BLaER1 treated with 17β-estradiol and CSF1 and Interleukin-3, amounts not matched to agents 10 nM and 100 nM (cell line): ENCODE data around the gene CLEC16A.

Experiments used
- H3K27ac ChIP-seq, 11 experiments: shearing (Covaris generic); formaldehyde crosslinking; 2 replicates each; pipeline ENCODE4 v1.8.1; 2022
- H3K27me3 ChIP-seq, 11 experiments: shearing (Covaris generic); formaldehyde crosslinking; 2 replicates each; pipeline ENCODE4 v1.8.1; 2022
- H3K36me3 ChIP-seq, 11 experiments: shearing (Covaris generic); formaldehyde crosslinking; 2 replicates each; pipeline ENCODE4 v1.8.1; 2022
- H3K4me1 ChIP-seq, 10 experiments: shearing (Covaris generic); formaldehyde crosslinking; 2 replicates each; pipeline ENCODE4 v1.8.1; 2022
- H3K4me2 ChIP-seq, 11 experiments: shearing (Covaris generic); formaldehyde crosslinking; 2 replicates each; pipeline ENCODE4 v1.8.1; 2022
- H3K4me3 ChIP-seq, 10 experiments: shearing (Covaris generic); formaldehyde crosslinking; 2 replicates each; pipeline ENCODE4 v1.8.1; 2022
- H3K9ac ChIP-seq, 11 experiments: shearing (Covaris generic); formaldehyde crosslinking; 2 replicates each; pipeline ENCODE4 v1.8.1; 2022
- H3K9me3 ChIP-seq, 11 experiments: shearing (Covaris generic); formaldehyde crosslinking; replicated peaks in 1 of 11; 2 replicates each; pipeline ENCODE4 v1.8.1; 2022
- H4K20me1 ChIP-seq, 11 experiments: shearing (Covaris generic); formaldehyde crosslinking; 2 replicates each; pipeline ENCODE4 v1.8.1; 2022
- Cebpa-rat ChIP-seq, 11 experiments: shearing (Covaris generic); IDR thresholded peaks; 2 replicates each; pipeline ENCODE4 v1.8.1; 2022

The CLEC16A gene

GRCh38 chr16:10987361-10988163, 43.2 kb downstream of the CLEC16A start:
- H3K9me3 ChIP-seq: no peaks in the 10 kb centered on the region
- no peak overlapping the region for H3K4me3 ChIP-seq
- no peak overlapping the region for H3K9ac ChIP-seq
- no peak for TF ChIP-seq Cebpa-rat (IDR thresholded peaks at IDR 0.05)
- H3K4me1 ChIP-seq: peaks cover 11 to 33% (median 25%) of the 10 kb centered on the region in 10 experiments
- peaks cover 50 to 93% (median 72%) of the 10 kb centered on the region in 11 experiments for H3K36me3 ChIP-seq
- peak overlapping the region in 9 of 11 experiments; percentile 5 to 45 (median 24); a peak in 10 of 22 replicates for H3K4me2 ChIP-seq
- H4K20me1 ChIP-seq: peaks cover 0 to 32% (median 0%) of the 10 kb centered on the region in 11 experiments; a peak in 9 of 22 replicates
- no peak overlapping the region; a peak in 1 of 22 replicates for H3K27ac ChIP-seq
- H3K27me3 ChIP-seq: no peaks in the 10 kb centered on the region

DNA sequence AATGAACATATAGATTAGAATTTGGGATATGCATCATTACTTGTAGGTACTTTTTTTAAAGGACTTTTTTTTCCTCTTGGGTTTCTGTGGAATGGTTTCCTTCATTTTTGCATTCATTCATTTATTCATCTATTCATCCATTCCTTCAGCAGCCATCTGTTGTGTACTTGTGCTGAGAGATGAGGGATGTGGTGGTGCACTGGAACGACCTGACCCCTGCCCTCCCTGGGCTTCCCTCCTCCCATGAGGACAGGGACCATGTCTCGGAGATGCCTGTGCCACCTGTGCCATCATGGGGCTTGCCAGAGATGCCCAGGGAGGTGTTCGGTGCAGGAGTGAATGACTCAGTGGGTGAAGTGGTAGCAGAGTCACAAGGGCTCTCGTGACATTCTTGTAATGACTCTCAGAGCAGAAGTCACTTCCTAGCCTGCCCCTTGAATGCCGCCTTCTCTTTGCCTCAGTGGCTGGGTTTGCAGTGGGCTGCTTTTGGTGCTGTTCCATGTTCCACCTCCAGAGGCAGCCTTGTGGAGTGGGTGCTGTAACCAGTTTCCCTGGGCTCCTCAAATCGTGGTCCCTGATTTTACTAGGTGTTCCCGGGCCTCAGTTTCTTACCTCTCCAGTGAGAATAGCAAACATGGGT, 43.9 kb downstream of the CLEC16A start:
- Histone ChIP-seq H4K20me1 (peaks cover 0 to 39% (median 4%) of the 10 kb centered on the region in 11 experiments; a peak in 9 of 22 replicates), H3K4me3 (no peak overlapping the region), H3K27me3 (no peaks in the 10 kb centered on the region), H3K9ac (no peak overlapping the region), H3K4me2 (peak overlapping the region in 1 of 11 experiments; percentile 25; a peak in 1 of 22 replicates), H3K4me1 (peaks cover 14 to 32% (median 21%) of the 10 kb centered on the region in 10 experiments), H3K9me3 (no peaks in the 10 kb centered on the region), H3K27ac (no peak overlapping the region), H3K36me3 (peaks cover 53 to 95% (median 78%) of the 10 kb centered on the region in 11 experiments)
- no peak for TF ChIP-seq Cebpa-rat (IDR thresholded peaks at IDR 0.05)

DNA sequence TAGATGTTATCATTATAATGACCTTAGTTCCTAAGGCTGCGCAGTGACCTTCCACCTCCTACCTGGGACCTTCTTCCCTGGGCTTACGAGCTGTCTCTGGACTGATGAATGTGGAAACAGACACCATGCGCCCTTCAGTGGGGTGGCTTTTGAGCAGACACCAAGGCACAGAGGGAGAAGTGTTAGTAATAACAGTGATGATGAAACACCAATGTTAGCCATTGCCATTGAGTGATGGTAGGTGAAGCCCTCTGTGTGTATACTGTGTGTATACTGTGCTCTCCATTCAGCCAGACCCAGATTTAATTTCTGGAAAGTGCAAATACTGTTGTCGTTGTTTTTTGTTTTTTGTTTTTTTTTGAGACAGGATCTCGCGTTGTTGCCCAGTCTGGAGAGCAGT, 44.5 kb downstream of the CLEC16A start:
- Histone ChIP-seq H3K9ac (no peak overlapping the region), H3K4me1 (peaks cover 14 to 31% (median 20%) of the 10 kb centered on the region in 10 experiments; a peak in 19 of 20 replicates), H3K27me3 (no peaks in the 10 kb centered on the region), H3K36me3 (peaks cover 54 to 95% (median 79%) of the 10 kb centered on the region in 11 experiments), H3K9me3 (no peaks in the 10 kb centered on the region), H4K20me1 (peaks cover 0 to 37% (median 4%) of the 10 kb centered on the region in 11 experiments; a peak in 9 of 22 replicates), H3K4me3 (no peak overlapping the region), H3K4me2 (no peak overlapping the region), H3K27ac (no peak overlapping the region)
- TF ChIP-seq Cebpa-rat (IDR thresholded peaks at IDR 0.05): no peak

DNA sequence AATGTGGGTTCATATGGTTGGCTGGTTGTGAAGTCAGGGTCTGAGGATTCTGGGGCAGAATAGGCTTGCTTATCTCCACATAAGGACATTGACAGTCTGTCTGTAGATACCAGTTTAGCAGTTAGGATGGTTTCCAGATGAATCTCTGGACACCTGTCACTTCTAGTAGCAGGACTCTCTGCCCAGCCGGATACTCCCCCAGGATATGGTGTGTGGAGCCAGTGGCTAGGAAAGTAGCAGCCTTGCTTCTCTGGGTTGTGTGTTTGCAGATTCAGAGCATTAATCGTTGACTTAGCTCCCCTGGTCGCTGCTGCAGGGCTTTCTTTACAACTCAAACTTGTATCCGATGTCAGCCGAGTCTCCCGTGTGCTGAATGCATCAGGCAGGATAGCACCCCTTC, 45.2 kb downstream of the CLEC16A start:
- Histone ChIP-seq H3K9me3 (no peaks in the 10 kb centered on the region), H3K4me2 (no peak overlapping the region), H3K27ac (no peak overlapping the region), H3K36me3 (peaks cover 57 to 95% (median 79%) of the 10 kb centered on the region in 11 experiments), H4K20me1 (peaks cover 0 to 37% (median 4%) of the 10 kb centered on the region in 11 experiments; a peak in 9 of 22 replicates), H3K9ac (no peak overlapping the region), H3K4me3 (no peak overlapping the region), H3K27me3 (no peaks in the 10 kb centered on the region), H3K4me1 (peaks cover 14 to 31% (median 20%) of the 10 kb centered on the region in 10 experiments; a peak in 19 of 20 replicates)
- no peak for TF ChIP-seq Cebpa-rat (IDR thresholded peaks at IDR 0.05)

GRCh38 chr16:10990378-10990777, 46.0 kb downstream of the CLEC16A start:
- peaks cover 65 to 98% (median 84%) of the 10 kb centered on the region in 11 experiments for H3K36me3 ChIP-seq
- TF ChIP-seq Cebpa-rat (IDR thresholded peaks at IDR 0.05): no peak
- no peaks in the 10 kb centered on the region for H3K27me3 ChIP-seq
- H3K4me3 ChIP-seq: no peak overlapping the region
- H3K4me1 ChIP-seq: peaks cover 12 to 35% (median 18%) of the 10 kb centered on the region in 10 experiments; a peak in 19 of 20 replicates
- H3K27ac ChIP-seq: no peak overlapping the region
- H3K9ac ChIP-seq: no peak overlapping the region
- peaks cover 0 to 43% (median 4%) of the 10 kb centered on the region in 11 experiments; a peak in 9 of 22 replicates for H4K20me1 ChIP-seq
- H3K4me2 ChIP-seq: no peak overlapping the region
- no peaks in the 10 kb centered on the region for H3K9me3 ChIP-seq

GRCh38 chr16:10992112-10992511, 47.7 kb downstream of the CLEC16A start:
- Histone ChIP-seq H3K9ac (no peak overlapping the region), H3K4me3 (no peak overlapping the region), H3K36me3 (peaks cover 74 to 100% (median 89%) of the 10 kb centered on the region in 11 experiments), H3K27me3 (no peaks in the 10 kb centered on the region), H3K9me3 (no peaks in the 10 kb centered on the region), H3K27ac (no peak overlapping the region), H3K4me1 (peaks cover 7 to 43% (median 13%) of the 10 kb centered on the region in 10 experiments; a peak in 19 of 20 replicates), H4K20me1 (peaks cover 0 to 59% (median 6%) of the 10 kb centered on the region in 11 experiments; a peak in 12 of 22 replicates), H3K4me2 (no peak overlapping the region; a peak in 1 of 22 replicates)
- no peak for TF ChIP-seq Cebpa-rat (IDR thresholded peaks at IDR 0.05)

DNA sequence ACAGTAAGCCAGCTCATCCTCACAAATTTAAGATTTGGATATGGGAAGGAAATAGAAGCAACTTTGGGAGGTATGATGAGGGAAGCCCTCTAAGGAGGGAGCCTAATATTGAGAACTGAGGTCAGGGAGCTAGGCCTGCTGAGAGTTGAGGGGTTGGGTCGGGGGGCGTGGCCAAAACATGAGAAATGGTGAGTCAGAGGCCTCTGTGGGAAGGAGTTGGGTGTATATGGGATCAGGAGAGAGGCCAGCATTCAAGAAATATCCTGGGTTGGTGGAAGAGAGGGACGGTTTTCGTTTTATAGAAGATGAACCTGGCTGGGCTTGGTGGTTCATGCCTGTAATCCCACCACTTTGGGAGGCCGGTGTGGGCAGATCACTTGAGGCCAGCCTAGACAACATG, 48.4 kb downstream of the CLEC16A start:
- Histone ChIP-seq H3K27ac (no peak overlapping the region), H3K9me3 (no peaks in the 10 kb centered on the region), H3K4me1 (peaks cover under 1 to 36% (median 6%) of the 10 kb centered on the region in 10 experiments; a peak in 17 of 20 replicates), H3K4me2 (peak overlapping the region in 2 of 11 experiments; percentile 25 to 32; a peak in 3 of 22 replicates), H3K36me3 (peaks cover 71 to 100% (median 94%) of the 10 kb centered on the region in 11 experiments), H3K9ac (no peak overlapping the region), H4K20me1 (peaks cover 0 to 59% (median 6%) of the 10 kb centered on the region in 11 experiments; a peak in 11 of 22 replicates), H3K4me3 (no peak overlapping the region), H3K27me3 (no peaks in the 10 kb centered on the region)
- TF ChIP-seq Cebpa-rat (IDR thresholded peaks at IDR 0.05): no peak

GRCh38 chr16:10993649-10994048, 49.3 kb downstream of the CLEC16A start:
- Histone ChIP-seq H3K27me3 (no peaks in the 10 kb centered on the region), H3K36me3 (peaks cover 73 to 100% (median 94%) of the 10 kb centered on the region in 11 experiments), H3K9me3 (no peaks in the 10 kb centered on the region), H4K20me1 (peaks cover 0 to 52% (median 6%) of the 10 kb centered on the region in 11 experiments; a peak in 9 of 22 replicates), H3K9ac (no peak overlapping the region), H3K4me3 (no peak overlapping the region), H3K4me2 (no peak overlapping the region), H3K4me1 (peaks cover 0 to 31% (median 3%) of the 10 kb centered on the region in 10 experiments; a peak in 9 of 20 replicates), H3K27ac (no peak overlapping the region)
- no peak for TF ChIP-seq Cebpa-rat (IDR thresholded peaks at IDR 0.05)

GRCh38 chr16:10994571-10994970, 50.2 kb downstream of the CLEC16A start:
- Histone ChIP-seq H3K9me3 (no peaks in the 10 kb centered on the region), H3K4me2 (no peak overlapping the region), H3K27ac (no peak overlapping the region), H3K9ac (no peak overlapping the region), H3K4me1 (peaks cover 0 to 31% (median 3%) of the 10 kb centered on the region in 10 experiments; a peak in 9 of 20 replicates), H3K4me3 (no peak overlapping the region), H3K36me3 (peaks cover 70 to 100% (median 86%) of the 10 kb centered on the region in 11 experiments), H4K20me1 (peaks cover 0 to 48% (median 6%) of the 10 kb centered on the region in 11 experiments; a peak in 8 of 22 replicates), H3K27me3 (no peaks in the 10 kb centered on the region)
- TF ChIP-seq Cebpa-rat (IDR thresholded peaks at IDR 0.05): no peak
